Posterior vena cava (tissue), 2 donors: Measurements from ENCODE around the gene PLPP4. TPM values are rescaled to one million over a fixed set of nuclear protein-coding genes. Genes with fewer than 3 reads are reported as not detected.

ENCODE experiments used
- DNase-seq: peaks from one replicate; pipeline ENCODE4 v3.0.0-alpha.2; 2020; ENCODE audit warnings: low spot score
- intact Hi-C, 2 donors: fragments of 100-400 bp; cut with DNase I; formaldehyde crosslinking; loops; one replicate each; pipeline versions ENCODE4 v1.14.1 to v1.14.2; 2022 to 2023
- total RNA-seq, 2 donors: library from RNA; stranded (reverse); fragmentation: NEBNext Ultra II Directional; extraction: Animal tissue kit (Norgen Biotek cat#: 25700); gene quantifications; one replicate each; pipeline ENCODE4 v1.2.1, GENCODE V29; 2021
- donor health status: DM: yes; HTN: yes; CAD: no.
- donor health status: DM: yes; HTN: yes; CAD: no.

Gene PLPP4
- total RNA-seq, 2 donors from 2014 or later, result not detected

GRCh38 chr10:120511165-120511564 lies 54.1 kb downstream of the PLPP4 start:
- intact Hi-C loops, result no loop called here
- DNase-seq, result no peak

DNA sequence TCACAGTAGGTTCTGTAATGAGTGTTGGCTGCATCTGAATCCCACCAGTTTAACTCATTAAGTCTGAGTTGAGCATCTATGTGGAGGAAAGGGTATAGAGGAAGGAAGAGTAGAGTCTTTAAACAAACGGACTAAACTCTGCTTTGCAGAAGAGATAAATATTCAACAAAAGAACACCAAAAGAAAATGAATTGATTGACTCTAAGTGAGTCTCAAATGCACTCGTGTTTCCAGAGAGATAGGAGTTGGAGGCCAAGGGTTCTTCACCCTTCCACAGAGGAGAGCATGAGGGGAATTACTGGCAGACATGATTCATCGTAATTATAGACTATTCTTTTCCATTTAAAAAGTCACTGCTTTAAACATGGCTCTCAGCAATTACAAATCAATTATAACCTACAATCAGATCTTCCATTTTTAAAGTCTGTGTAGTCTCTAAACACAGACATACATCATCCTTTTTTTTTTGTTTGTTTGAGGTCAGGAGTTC lies 56.3 kb downstream of the PLPP4 start:
- DNase-seq, result no peak

DNA sequence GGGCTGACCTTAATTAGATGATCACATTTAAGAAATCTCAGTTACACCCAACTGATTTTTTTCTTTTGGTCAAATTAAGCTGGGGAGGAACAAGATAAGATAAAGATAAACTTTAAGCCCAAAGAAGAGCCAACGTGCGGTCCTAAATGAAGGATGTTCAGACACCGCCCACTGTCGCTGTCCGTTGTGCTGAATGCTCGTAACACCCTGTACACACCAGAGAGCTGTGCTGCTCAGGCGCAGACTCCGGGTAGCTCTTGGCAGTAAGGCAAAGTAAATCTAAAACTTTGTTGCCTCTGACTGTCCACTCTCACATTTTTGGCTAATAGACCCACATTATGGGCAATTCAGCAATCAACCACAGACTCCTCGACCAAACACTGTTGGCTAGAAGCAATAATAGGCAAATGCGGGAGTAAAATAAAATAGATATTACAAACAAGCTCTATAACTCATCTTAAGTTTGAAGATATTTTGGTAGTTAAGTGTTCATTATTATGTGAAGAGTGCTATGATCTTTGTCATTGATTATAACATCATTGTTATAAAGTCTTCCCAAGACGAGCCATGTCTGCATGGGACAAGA lies 57.1 kb downstream of the PLPP4 start:
- intact Hi-C loops, result no loop called here
- no peak for DNase-seq

More for the DNA sequence above, 56.3 kb downstream of the PLPP4 start:
- intact Hi-C loops, result no loop called here

DNA sequence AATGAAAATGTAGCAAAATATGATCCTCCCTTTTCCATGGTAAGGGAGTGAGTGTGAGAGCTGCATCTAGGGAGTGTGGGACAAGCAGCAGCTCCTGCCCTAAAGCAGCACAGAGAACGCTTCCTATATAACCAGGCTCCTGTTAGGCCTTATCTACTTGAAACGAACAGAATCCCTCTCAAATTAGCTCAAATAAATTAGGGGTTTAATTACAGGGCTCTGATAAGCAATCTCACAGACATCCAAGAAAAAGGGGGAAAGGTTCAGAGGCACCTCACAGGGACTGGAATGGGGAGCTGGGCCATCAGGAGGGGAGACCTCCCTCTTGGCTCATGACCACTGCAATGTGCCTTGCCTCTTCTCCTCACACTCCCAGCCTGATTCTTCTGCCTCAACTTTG lies 57.9 kb downstream of the PLPP4 start:
- no peak for DNase-seq
- intact Hi-C loops, result no loop called here

- intact Hi-C loops, result no loop called here
- DNase-seq, result no peak
Measured at GRCh38 chr10:120515741-120516140, 58.7 kb downstream of the PLPP4 start.

DNA sequence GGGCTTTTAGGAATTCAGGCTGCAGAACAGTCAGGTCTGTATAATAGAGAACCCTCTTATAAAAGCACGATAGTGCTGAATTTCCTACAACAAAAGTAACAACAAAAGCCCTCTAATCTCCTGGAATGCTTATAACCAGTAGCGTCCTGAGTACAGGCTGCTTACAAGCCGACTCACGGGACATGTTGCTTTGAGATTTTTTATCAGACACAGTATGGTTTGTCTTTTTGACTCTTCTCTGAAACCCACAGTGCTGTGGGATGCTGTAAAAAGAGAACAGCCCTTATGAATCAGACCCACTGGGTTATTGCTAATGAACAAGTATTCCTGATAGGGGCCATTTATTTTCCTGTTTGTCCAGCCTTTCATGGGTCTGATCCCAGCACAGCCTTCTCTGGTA lies 59.4 kb downstream of the PLPP4 start:
- intact Hi-C loops, result no loop called here
- no peak for DNase-seq

DNA sequence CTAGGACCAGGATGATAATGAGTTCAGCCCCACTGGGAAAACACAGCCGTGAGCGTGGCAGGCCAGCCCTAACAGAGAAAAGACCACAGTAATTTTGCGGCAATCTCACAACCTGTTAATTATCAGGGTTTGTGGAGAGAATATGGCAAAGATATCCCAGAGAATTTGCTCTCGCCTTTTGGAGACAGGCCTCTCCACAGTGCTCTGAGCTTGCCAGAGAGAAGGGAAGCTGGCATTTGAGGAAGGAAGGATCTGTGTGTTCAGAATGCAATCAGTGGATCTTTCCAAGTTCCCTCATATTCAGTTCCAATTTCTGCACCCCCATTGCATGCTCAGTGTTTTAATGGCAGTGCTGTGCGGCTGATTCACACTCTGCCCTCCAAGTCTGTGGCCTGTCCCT lies 60.2 kb downstream of the PLPP4 start:
- intact Hi-C loops, result no loop called here
- no peak for DNase-seq

GRCh38 chr10:120517881-120518484 lies 61.0 kb downstream of the PLPP4 start:
- no peak for DNase-seq
- intact Hi-C loops, result no loop called here

- no peak for DNase-seq
Measured at GRCh38 chr10:120521880-120522279, 64.9 kb downstream of the PLPP4 start.

DNA sequence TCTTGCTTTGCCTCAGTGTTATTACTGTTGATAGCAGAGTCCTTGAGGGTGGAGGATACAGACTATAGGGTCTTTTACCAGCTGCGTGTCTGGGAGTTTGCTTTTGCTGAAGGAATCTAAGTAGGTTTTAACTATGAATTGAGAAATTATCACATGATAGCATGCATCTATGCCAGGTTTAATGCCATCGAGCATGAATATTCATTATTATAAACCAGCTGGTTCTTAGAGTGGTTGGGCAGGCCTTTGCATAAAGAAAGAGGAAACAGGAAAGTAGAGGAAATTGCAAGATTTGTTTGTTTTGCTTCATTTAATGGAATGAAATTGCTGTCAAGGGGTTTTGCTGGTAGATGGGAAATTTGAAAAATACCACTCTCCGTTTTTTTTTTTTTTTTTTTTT lies 70.7 kb downstream of the PLPP4 start:
- intact Hi-C loops, result no loop called here
- no peak for DNase-seq

More at GRCh38 chr10:120521880-120522279, 64.9 kb downstream of the PLPP4 start:
- intact Hi-C loops, result no loop called here

- DNase-seq, result no peak
- intact Hi-C loops, result no loop called here
Measured at GRCh38 chr10:120530699-120531098, 73.7 kb downstream of the PLPP4 start.

DNA sequence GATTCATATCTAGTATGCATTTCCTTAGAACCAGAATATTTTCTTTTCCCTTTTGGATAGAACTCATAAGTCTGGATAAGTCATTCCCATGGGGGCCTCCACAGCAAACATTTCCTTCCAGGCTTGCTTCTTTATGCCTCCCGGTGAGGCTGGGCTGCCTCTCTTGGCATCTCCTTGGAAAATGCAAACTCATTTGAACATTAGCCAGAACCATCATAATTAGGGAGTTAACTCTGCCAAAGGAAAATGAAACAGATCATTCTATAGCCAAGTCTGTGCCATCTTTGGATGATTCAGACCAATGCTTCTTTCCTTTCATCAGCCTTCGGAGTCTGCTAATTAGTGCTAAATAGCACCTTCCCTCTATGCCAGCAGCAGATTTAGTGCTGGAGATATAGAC lies 81.1 kb downstream of the PLPP4 start:
- no peak for DNase-seq
- intact Hi-C loops, result no loop called here

DNA sequence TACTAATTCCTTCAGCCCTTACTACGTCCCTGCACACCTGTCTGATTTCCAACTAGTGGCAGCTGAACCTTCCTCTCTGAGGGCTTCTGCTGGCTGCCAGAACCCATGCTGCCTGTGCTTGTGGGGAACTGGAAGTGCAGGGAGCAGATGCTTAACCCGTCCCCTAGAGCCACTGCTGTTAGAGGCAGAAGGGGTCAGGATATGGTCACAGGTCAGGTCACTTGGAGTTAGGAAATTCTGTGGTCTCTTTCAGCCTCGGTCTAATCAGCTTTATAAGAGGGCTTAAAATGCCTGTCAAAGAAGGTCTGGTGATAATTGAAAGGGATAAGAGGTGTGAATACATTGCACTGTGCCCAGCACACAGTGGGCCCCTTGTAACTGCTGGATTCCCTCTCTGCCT lies 82.0 kb downstream of the PLPP4 start:
- intact Hi-C loops, result no loop called here
- DNase-seq, result no peak

- no peak for DNase-seq
- intact Hi-C loops, result loop anchor here in 1 of 2 donors (5.0 kb wide), 1 partner anchor 448 kb away; no protein-coding TSS in a partner anchor
Measured at GRCh38 chr10:120540486-120540885, 83.5 kb downstream of the PLPP4 start.

DNA sequence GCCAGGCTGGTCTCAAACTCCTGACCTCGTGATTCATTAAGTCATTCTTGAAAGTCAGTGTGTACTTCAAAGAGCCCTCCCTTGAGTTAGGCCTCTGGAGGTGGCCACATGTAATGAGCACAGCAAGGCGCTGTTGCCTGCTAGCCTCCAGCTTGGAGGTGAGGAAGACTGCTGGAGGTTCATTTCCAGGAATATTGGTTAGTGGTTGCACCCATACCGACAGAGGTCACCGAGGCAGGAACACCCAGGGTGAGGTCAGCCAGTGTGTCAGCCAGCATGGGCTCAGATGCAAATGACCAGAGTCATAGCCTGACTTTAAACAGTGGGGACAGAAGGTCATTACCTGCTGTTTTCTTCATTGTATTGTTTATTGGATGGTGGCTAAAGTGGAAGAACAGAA lies 85.0 kb downstream of the PLPP4 start:
- intact Hi-C loops, result loop anchor here in 1 of 2 donors (5.0 kb wide), 1 partner anchor 450 kb away; no protein-coding TSS in a partner anchor
- no peak for DNase-seq

- intact Hi-C loops, result loop anchor here in 1 of 2 donors (5.0 kb wide), 1 partner anchor 450 kb away; no protein-coding TSS in a partner anchor
- DNase-seq, result no peak
Measured at GRCh38 chr10:120542591-120542990, 85.6 kb downstream of the PLPP4 start.

DNA sequence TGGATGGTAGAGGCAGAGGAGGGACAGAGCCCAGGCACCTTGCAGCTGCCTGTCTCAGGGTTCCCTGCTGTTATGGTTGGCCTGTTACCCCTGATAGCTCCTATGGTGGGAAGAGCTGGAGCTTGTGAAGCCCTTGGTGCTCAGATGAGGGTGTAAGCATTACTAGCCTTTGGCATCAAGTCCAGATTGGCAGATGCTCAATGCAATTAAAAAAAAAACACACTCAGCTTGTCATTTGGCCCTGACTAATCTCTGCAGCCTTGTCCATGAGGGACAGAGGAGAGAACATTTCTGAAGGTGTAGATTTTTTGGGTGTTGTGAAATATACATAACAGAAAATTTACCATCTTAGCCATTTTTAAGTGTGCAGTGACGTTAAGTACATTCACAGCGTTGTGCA lies 86.3 kb downstream of the PLPP4 start:
- no peak for DNase-seq
- intact Hi-C loops, result loop anchor here in 1 of 2 donors (5.0 kb wide), 1 partner anchor 451 kb away; no protein-coding TSS in a partner anchor

DNA sequence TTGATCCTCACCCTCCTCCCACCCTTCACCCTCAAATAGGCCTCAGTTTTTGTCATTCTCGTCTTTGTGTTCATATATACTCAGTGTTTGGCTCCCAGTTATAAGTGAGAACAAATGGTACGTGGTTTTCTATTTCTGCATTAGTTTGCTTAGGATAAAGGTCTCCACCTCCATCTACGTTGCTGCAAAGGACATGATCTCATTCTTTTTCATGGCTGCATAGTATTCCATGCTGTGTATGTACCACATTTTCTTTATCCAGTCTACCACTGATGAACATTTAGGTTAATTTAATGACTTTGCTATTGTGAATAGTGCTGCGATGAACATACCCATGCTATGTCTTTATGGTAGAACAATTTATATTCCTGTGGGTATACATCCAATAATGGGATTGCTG lies 91.2 kb downstream of the PLPP4 start:
- intact Hi-C loops, result no loop called here
- DNase-seq, result no peak

DNA sequence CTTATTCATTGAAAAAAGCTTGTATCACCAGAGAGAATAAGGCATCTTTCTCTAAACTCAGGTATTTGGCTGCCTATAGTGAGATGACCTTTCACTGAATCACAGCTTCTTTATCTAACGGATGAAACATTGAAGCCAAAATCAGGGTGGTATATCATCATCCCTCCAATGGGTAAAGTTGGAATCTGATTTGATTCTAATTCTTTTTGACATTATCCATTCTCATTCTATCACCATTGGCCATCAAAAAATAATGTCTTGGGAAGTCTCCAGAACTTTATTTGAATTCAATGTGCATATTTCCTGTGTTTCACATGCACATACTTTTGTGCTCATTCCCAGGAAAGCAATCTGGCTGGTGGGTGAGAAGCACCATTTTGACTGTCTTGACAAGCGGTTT lies 95.2 kb downstream of the PLPP4 start:
- no peak for DNase-seq
- intact Hi-C loops, result no loop called here

DNA sequence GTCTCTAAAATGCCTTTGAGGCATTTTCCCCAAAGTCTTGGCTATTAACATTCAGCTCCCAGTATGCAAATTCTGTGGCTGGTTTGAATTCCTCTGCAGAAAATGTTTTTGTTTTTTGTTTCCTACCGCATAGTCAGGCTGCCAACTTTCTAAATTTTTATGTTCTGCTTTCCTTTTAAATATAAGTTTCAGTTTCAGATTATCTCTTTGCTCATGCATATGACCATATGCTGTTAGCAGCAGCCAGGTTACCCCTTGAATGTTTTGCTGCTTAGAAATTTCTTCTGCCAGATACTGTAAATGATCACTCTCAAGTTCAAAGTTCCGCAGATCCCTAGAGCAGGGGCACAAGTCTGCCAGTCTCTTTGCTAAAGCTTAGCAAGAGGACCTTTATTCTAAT lies 96.9 kb downstream of the PLPP4 start:
- intact Hi-C loops, result no loop called here
- no peak for DNase-seq

DNA sequence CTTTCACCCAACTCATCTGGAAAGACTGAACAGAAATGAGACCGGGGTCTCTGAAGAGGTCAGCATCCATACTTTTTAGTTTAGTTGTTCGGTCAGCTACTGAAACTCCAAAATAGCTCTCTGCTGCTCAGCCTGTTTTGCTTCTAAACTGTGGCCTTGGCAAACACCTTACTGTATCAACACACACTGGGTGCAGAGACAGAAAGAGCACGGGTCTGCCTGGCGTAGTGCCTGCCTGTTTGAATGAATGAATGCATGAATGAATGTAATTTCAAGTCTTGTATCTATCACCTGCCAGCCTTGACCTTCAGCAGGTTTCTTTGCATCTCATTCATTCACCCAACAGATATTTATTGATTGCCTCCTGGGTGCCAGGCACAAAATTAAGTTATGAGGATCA lies 98.4 kb downstream of the PLPP4 start:
- intact Hi-C loops, result no loop called here
- no peak for DNase-seq
